H9 (cell line): ENCODE results near the gene CLEC2D. TPM values are rescaled to one million over a fixed set of nuclear protein-coding genes. Genes with fewer than 3 reads are reported as not detected.

Source experiments
- DNase-seq: peaks from one replicate; pipeline ENCODE4 v3.0.0-alpha.2; 2017
- H2AFZ ChIP-seq: one replicate; pipeline ENCODE4 v1.6.1; 2013; ENCODE audit warnings: mild to moderate bottlenecking, low read length, control low read depth, moderate library complexity
- H2AK5ac ChIP-seq: 2 replicates; pipeline ENCODE4 v1.6.1; 2013; ENCODE audit warnings: low read length, control low read depth, mixed read lengths; ENCODE audit not compliant: insufficient read length
- H2BK120ac ChIP-seq: one replicate; pipeline ENCODE4 v1.6.1; 2013; ENCODE audit warnings: low read depth, mild to moderate bottlenecking, low read length, control low read depth, inconsistent platforms; ENCODE audit not compliant: poor library complexity, severe bottlenecking
- H2BK12ac ChIP-seq: 2 replicates; pipeline ENCODE4 v1.6.1; 2013; ENCODE audit warnings: low read length, control low read depth, mixed read lengths, low read depth; ENCODE audit not compliant: insufficient read length
- H2BK15ac ChIP-seq: 2 replicates; pipeline ENCODE4 v1.6.1; 2013; ENCODE audit warnings: low read depth, low read length, control low read depth
- H2BK20ac ChIP-seq: one replicate; pipeline ENCODE4 v1.6.1; 2013; ENCODE audit warnings: low read depth, mild to moderate bottlenecking, low read length, control low read depth, inconsistent platforms; ENCODE audit not compliant: poor library complexity, severe bottlenecking
- H2BK5ac ChIP-seq: 2 replicates; pipeline ENCODE4 v1.6.1; 2013; ENCODE audit warnings: low read length, control low read depth, mixed read lengths; ENCODE audit not compliant: insufficient read length
- H3K14ac ChIP-seq: 2 replicates; pipeline ENCODE4 v1.6.1; 2013; ENCODE audit warnings: low read length, control low read depth; ENCODE audit not compliant: insufficient read depth
- H3K18ac ChIP-seq: 2 replicates; pipeline ENCODE4 v1.6.1; 2013; ENCODE audit warnings: low read depth, mild to moderate bottlenecking, mixed read lengths, low read length, control low read depth; ENCODE audit not compliant: insufficient read length
- H3K23ac ChIP-seq: 2 replicates; pipeline ENCODE4 v1.6.1; 2013; ENCODE audit warnings: low read length, control low read depth, mixed read lengths, low read depth; ENCODE audit not compliant: insufficient read length
- H3K23me2 ChIP-seq: 2 replicates; pipeline ENCODE4 v1.6.1; 2013; ENCODE audit warnings: low read depth, mild to moderate bottlenecking, mixed read lengths, low read length, control low read depth; ENCODE audit not compliant: insufficient read length, poor library complexity, severe bottlenecking
- H3K27ac ChIP-seq: 2 replicates; pipeline ENCODE4 v1.5.1; 2013; ENCODE audit warnings: low read length, control low read depth, mixed read lengths, low read depth; ENCODE audit not compliant: insufficient read length
- H3K27me3 ChIP-seq: 2 replicates; pipeline ENCODE4 v1.6.1; 2013; ENCODE audit warnings: low read length, control low read depth, inconsistent platforms; ENCODE audit not compliant: insufficient read depth
- H3K4ac ChIP-seq: 2 replicates; pipeline ENCODE4 v1.6.1; 2013; ENCODE audit warnings: low read depth, mild to moderate bottlenecking, control low read depth, inconsistent platforms, low read length, moderate library complexity
- H3K4me1 ChIP-seq: 2 replicates; pipeline ENCODE4 v1.6.1; 2013; ENCODE audit warnings: low read length, control low read depth, inconsistent platforms; ENCODE audit not compliant: insufficient read depth
- H3K4me2 ChIP-seq: 2 replicates; pipeline ENCODE4 v1.6.1; 2013; ENCODE audit warnings: low read length, control low read depth, mixed read lengths; ENCODE audit not compliant: insufficient read length, insufficient read depth
- H3K56ac ChIP-seq: 2 replicates; pipeline ENCODE4 v1.6.1; 2013; ENCODE audit warnings: low read depth, mild to moderate bottlenecking, mixed read lengths, low read length, control low read depth; ENCODE audit not compliant: insufficient read length
- H3K79me1 ChIP-seq: 2 replicates; pipeline ENCODE4 v1.6.1; 2013; ENCODE audit warnings: low read depth, mild to moderate bottlenecking, moderate library complexity, low read length, control low read depth, inconsistent platforms; ENCODE audit not compliant: insufficient read depth, poor library complexity, severe bottlenecking
- H3K79me2 ChIP-seq: 2 replicates; pipeline ENCODE4 v1.6.1; 2013; ENCODE audit warnings: low read length, control low read depth, inconsistent platforms; ENCODE audit not compliant: insufficient read depth
- H3K9ac ChIP-seq: 2 replicates; pipeline ENCODE4 v1.6.1; 2013; ENCODE audit warnings: low read length, control low read depth, mixed read lengths; ENCODE audit not compliant: insufficient read length; ENCODE audit errors: extremely low read depth
- H3K9me3 ChIP-seq: one replicate; pipeline ENCODE4 v1.6.1; 2013; ENCODE audit warnings: low read depth, low read length, inconsistent platforms; ENCODE audit not compliant: control insufficient read depth
- H3T11ph ChIP-seq: one replicate; pipeline ENCODE4 v1.6.1; 2013; ENCODE audit warnings: mild to moderate bottlenecking, low read length, control low read depth, inconsistent platforms
- H4K20me1 ChIP-seq: one replicate; pipeline ENCODE4 v1.6.1; 2013; ENCODE audit not compliant: control insufficient read depth, insufficient read length, insufficient read depth
- H4K5ac ChIP-seq: 2 replicates; pipeline ENCODE4 v1.6.1; 2013; ENCODE audit warnings: low read depth, mild to moderate bottlenecking, mixed read lengths, low read length, control low read depth; ENCODE audit not compliant: insufficient read length
- H4K8ac ChIP-seq: replicated peaks from 2 replicates; pipeline ENCODE4 v1.6.1; 2013; ENCODE audit warnings: low read length, control low read depth, mixed read lengths, low read depth; ENCODE audit not compliant: insufficient read length
- H4K91ac ChIP-seq: 2 replicates; pipeline ENCODE4 v1.6.1; 2013; ENCODE audit warnings: low read depth, mild to moderate bottlenecking, moderate library complexity, mixed read lengths, low read length, control low read depth; ENCODE audit not compliant: insufficient read length
- H3K27ac Mint-ChIP-seq, 3 experiments: 2 replicates in 2 of 3; 3 replicates in 1 of 3; pipeline ENCODE4 v1.8.0; 2020 to 2021; ENCODE audit warnings: mixed read lengths in 3 of 3, mild to moderate bottlenecking in 1 of 3, moderate library complexity in 1 of 3
- H3K27me3 Mint-ChIP-seq: 2 replicates; pipeline ENCODE4 v1.8.0; 2021; ENCODE audit warnings: low read depth, mild to moderate bottlenecking, moderate library complexity, mixed read lengths
- H3K36me3 Mint-ChIP-seq, 3 experiments: 2 replicates in 2 of 3; 3 replicates in 1 of 3; pipeline ENCODE4 v1.8.0; 2020 to 2021; ENCODE audit warnings: low read depth in 3 of 3, mixed read lengths in 3 of 3; ENCODE audit not compliant: insufficient read depth in 1 of 3
- H3K4me1 Mint-ChIP-seq, 2 experiments: 2 replicates each; pipeline ENCODE4 v1.8.0; 2020; ENCODE audit warnings: mixed read lengths in 2 of 2
- H3K4me3 Mint-ChIP-seq, 2 experiments: 2 replicates in 1 of 2; 3 replicates in 1 of 2; pipeline ENCODE4 v1.8.0; 2020 to 2021; ENCODE audit warnings: mild to moderate bottlenecking in 2 of 2, mixed read lengths in 2 of 2, moderate library complexity in 1 of 2
- H3K9me3 Mint-ChIP-seq, 2 experiments: 2 replicates in 1 of 2; 3 replicates in 1 of 2; pipeline ENCODE4 v1.8.0; 2020; ENCODE audit warnings: mild to moderate bottlenecking in 2 of 2, mixed read lengths in 2 of 2, moderate library complexity in 1 of 2
- CTCF ChIP-seq: fragments of 200-600 bp; sonication (generic); conservative IDR thresholded peaks from 3 replicates; pipeline ENCODE4 v1.8.0; 2021; ENCODE audit warnings: antibody characterized with exemption, mild to moderate bottlenecking
- total RNA-seq: library from RNA; stranded (reverse); gene quantifications from 2 replicates; pipeline ENCODE4 v1.2.1, GENCODE V29; 2021

The CLEC2D gene
- total RNA-seq, 1 experiment from 2014 or later, result 2.1 TPM

- DNase-seq, result no peak
- Mint-ChIP-seq H3K4me1 (peaks cover 0 to 4% of the 10 kb centered on the region in 2 experiments; a peak in 2 of 4 replicates), H3K36me3 (peaks cover 0 to 10% (median 5%) of the 10 kb centered on the region in 3 experiments; a peak in 4 of 7 replicates), H3K9me3 (peaks cover 21% of the 10 kb centered on the region in 2 experiments; a peak in 4 of 5 replicates), H3K4me3 (no peak overlapping the region), H3K27me3 (no peaks in the 10 kb centered on the region; the same call in 1 of the 2 replicates), H3K27ac (no peak overlapping the region)
- H2BK12ac ChIP-seq, result no peak overlapping the region
- no peak overlapping the region for H3K9ac ChIP-seq
- H3K23me2 ChIP-seq, result no peaks in the 10 kb centered on the region
- no peak overlapping the region for H2BK20ac ChIP-seq
- no peak overlapping the region for H2BK15ac ChIP-seq
- H4K20me1 ChIP-seq, result no peaks in the 10 kb centered on the region
- H3K4me2 ChIP-seq, result no peak overlapping the region
- H3K23ac ChIP-seq, result no peak overlapping the region
- no peaks in the 10 kb centered on the region for H3K9me3 ChIP-seq
- H4K5ac ChIP-seq, result no peak overlapping the region
- TF ChIP-seq CTCF, result no peak
- no peaks in the 10 kb centered on the region for H3K79me2 ChIP-seq
- no peak overlapping the region for H3K56ac ChIP-seq
- H2BK120ac ChIP-seq, result no peak overlapping the region
- H3K14ac ChIP-seq, result no peak overlapping the region
- H3K18ac ChIP-seq, result no peak overlapping the region
- H2AFZ ChIP-seq, result no peak overlapping the region
- H3K79me1 ChIP-seq, result no peaks in the 10 kb centered on the region
- no peaks in the 10 kb centered on the region for H3K27me3 ChIP-seq
- H2BK5ac ChIP-seq, result no peak overlapping the region
- H3K4me1 ChIP-seq, result no peaks in the 10 kb centered on the region
- H4K8ac ChIP-seq, result no peak overlapping the region
- H3T11ph ChIP-seq, result no peak overlapping the region
- H4K91ac ChIP-seq, result no peak overlapping the region
- H3K4ac ChIP-seq, result no peak overlapping the region
- no peak overlapping the region for H3K27ac ChIP-seq
- H2AK5ac ChIP-seq, result no peak overlapping the region
Measured at GRCh38 chr12:9706086-9706685, 36.7 kb downstream of the CLEC2D start.
